Activated CD8-positive, alpha-beta T cell treated with anti-CD3 and anti-CD28 coated beads for 36 hours (primary cell): ENCODE data around the gene CABP7. TPM values are rescaled to one million over a fixed set of nuclear protein-coding genes. Genes with fewer than 3 reads are reported as not detected.

Experiments used
- ATAC-seq: fragments of 200-7000 bp; cut with Tn5 transposase; one replicate; pipeline ENCODE4 v1.10.0; 2021; ENCODE audit warnings: mild to moderate bottlenecking, moderate library complexity
- CTCF ChIA-PET: fragments of 350-600 bp; sonication (Branson Sonifier 250); formaldehyde crosslinking; loops from one replicate; lab custom pipeline; 2021; ENCODE audit warnings: antibody characterized with exemption; lab: Charles Lee
- POLR2A ChIA-PET: fragments of 350-600 bp; sonication (Branson Sonifier 250); formaldehyde crosslinking; loops from one replicate; lab custom pipeline; 2021; ENCODE audit warnings: antibody characterized with exemption; lab: Charles Lee
- DNase-seq: peaks from one replicate; pipeline ENCODE4 v3.0.0-alpha.2; 2020
- H3K27ac Mint-ChIP-seq: one replicate; pipeline ENCODE4 v1.8.0; 2021; ENCODE audit warnings: mild to moderate bottlenecking, mixed read lengths
- H3K27me3 Mint-ChIP-seq: one replicate; pipeline ENCODE4 v1.8.0; 2021; ENCODE audit warnings: mixed read lengths
- H3K36me3 Mint-ChIP-seq: one replicate; pipeline ENCODE4 v1.8.0; 2021; ENCODE audit warnings: low read depth, mixed read lengths
- H3K4me1 Mint-ChIP-seq: one replicate; pipeline ENCODE4 v1.8.0; 2021; ENCODE audit warnings: low read depth, mixed read lengths
- H3K4me3 Mint-ChIP-seq: one replicate; pipeline ENCODE4 v1.8.0; 2021; ENCODE audit warnings: mild to moderate bottlenecking, moderate library complexity, mixed read lengths
- H3K9me3 Mint-ChIP-seq: one replicate; pipeline ENCODE4 v1.8.0; 2021; ENCODE audit warnings: mixed read lengths
- CTCF ChIP-seq: fragments of 200-600 bp; IDR thresholded peaks from one replicate; pipeline ENCODE4 v1.8.0; 2022; ENCODE audit warnings: antibody characterized with exemption, mild to moderate bottlenecking
- intact Hi-C: fragments of 100-400 bp; cut with micrococcal nuclease; formaldehyde crosslinking; loops from one replicate; pipeline ENCODE4 v1.10.0; 2022
- total RNA-seq, 2 experiments: library from RNA; stranded (reverse); gene quantifications; one replicate each; pipeline ENCODE4 v1.2.3, GENCODE V29; 2021

CABP7 gene
- total RNA-seq, 2 experiments from 2014 or later: 0.09 TPM; not detected in 1

- Mint-ChIP-seq H3K4me3 (no peak overlapping the region), H3K9me3 (no peaks in the 10 kb centered on the region), H3K36me3 (no peaks in the 10 kb centered on the region), H3K27ac (no peak overlapping the region), H3K4me1 (no peaks in the 10 kb centered on the region), H3K27me3 (no peaks in the 10 kb centered on the region)
- DNase-seq (no peak), ATAC-seq (no peak)
- TF ChIP-seq CTCF: no peak
- intact Hi-C loops: no loop called here
- CTCF ChIA-PET: interaction anchor here (1.1 kb wide), 1 partner anchor 9 kb away, joined by 3 read pairs; no protein-coding TSS in a partner anchor
- POLR2A ChIA-PET: interaction anchor here (1.1 kb wide), 1 partner anchor 28 kb away, joined by 3 read pairs; no protein-coding TSS in a partner anchor
Observed at GRCh38 chr22:29780748-29781676, 61.2 kb downstream of the CABP7 start.

Other genes with a start within 250 kb of the CABP7 start
- gene NEFH, start 239.8 kb upstream of the CABP7 start, total RNA-seq: 1 to 10 TPM; 7.5 to 8.6 TPM
- gene THOC5, start 166.2 kb upstream of the CABP7 start, total RNA-seq: 10 to 100 TPM; 48.7 to 57.3 TPM
- 10 to 100 TPM; 58.3 to 61.9 TPM for gene NIPSNAP1, start 138.9 kb upstream of the CABP7 start, total RNA-seq
- 10 to 100 TPM; 34.4 to 35.3 TPM for gene NF2, start 116.4 kb upstream of the CABP7 start, total RNA-seq
- gene ZMAT5, start 47.0 kb downstream of the CABP7 start, total RNA-seq: 10 to 100 TPM; 18.5 to 18.7 TPM
- gene UQCR10, start 47.4 kb downstream of the CABP7 start, total RNA-seq: 100 to 1,000 TPM in 1 of 2 experiments, 10 to 100 TPM in 1; 92.4 to 105 TPM
- gene ASCC2, start 118.3 kb downstream of the CABP7 start, total RNA-seq: 10 to 100 TPM; 55.3 to 58.5 TPM
- 10 to 100 TPM; 19.5 to 21.3 TPM for gene MTMR3, start 163.2 kb downstream of the CABP7 start, total RNA-seq